ACC112 (cell line): Measurements from ENCODE around the gene GPRC5B.

ENCODE experiments used
- H2AFZ ChIP-seq: fragments of 200-600 bp; sonication (generic); one replicate; pipeline ENCODE4 v1.6.0; 2017; ENCODE audit warnings: antibody characterized with exemption, low read length; ENCODE audit not compliant: unreplicated experiment
- H3K27ac ChIP-seq: fragments of 200-600 bp; sonication (generic); 2 replicates; pipeline ENCODE4 v1.5.1; 2014; ENCODE audit warnings: low read depth, mild to moderate bottlenecking, antibody characterized with exemption, low read length, moderate library complexity
- H3K27me3 ChIP-seq: fragments of 200-600 bp; sonication (generic); 2 replicates; pipeline ENCODE4 v1.6.1; 2014; ENCODE audit warnings: mild to moderate bottlenecking, antibody characterized with exemption, low read length, moderate library complexity, mixed read lengths; ENCODE audit not compliant: insufficient read depth
- H3K36me3 ChIP-seq: fragments of 200-600 bp; sonication (generic); 2 replicates; pipeline ENCODE4 v1.6.1; 2016; ENCODE audit warnings: mild to moderate bottlenecking, antibody characterized with exemption, low read length, moderate library complexity, mixed read lengths; ENCODE audit not compliant: insufficient read depth
- H3K4me1 ChIP-seq: fragments of 200-600 bp; sonication (generic); one replicate; pipeline ENCODE4 v1.6.1; 2016; ENCODE audit warnings: low read length, mixed read lengths; ENCODE audit not compliant: insufficient read depth, unreplicated experiment, control insufficient read depth
- H3K4me3 ChIP-seq: fragments of 200-600 bp; sonication (generic); 2 replicates; pipeline ENCODE4 v1.5.1; 2014; ENCODE audit warnings: mild to moderate bottlenecking, low read depth, low read length
- H3K79me2 ChIP-seq: fragments of 200-600 bp; sonication (generic); one replicate; pipeline ENCODE4 v1.6.0; 2016; ENCODE audit warnings: low read length; ENCODE audit not compliant: control insufficient read depth, unreplicated experiment, insufficient read depth

GPRC5B gene

DNA sequence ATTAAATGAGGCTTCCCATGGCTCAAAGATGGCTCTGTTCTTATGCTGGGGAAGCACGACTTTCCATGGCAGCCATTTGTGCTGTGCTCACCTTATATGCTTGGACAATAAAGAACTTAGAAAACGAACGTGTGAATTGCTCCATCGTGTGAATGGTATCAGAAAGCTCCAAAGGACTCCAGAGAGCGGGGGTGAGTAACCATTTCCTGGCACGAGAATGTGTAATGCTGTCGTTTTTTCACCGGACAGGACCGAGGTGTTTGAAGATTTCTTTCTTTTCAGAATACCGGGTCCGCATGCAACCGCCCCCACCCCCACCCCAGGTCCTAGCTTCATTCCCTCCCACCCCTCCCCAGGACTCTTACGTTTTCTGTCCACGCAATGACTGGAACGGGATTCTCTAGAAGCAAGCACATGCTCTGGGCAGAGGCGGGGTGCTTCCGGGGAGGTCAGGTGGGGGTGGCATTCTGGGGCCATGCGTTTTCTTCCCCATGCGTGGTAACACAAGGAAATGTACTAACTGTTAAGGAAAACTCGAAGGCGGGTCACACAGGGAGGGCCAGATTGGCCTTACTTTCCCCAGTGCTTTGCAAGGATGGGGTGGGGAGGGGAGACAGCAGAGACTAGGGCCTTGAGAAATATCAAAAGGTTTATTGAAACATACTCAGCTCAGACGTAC lies 26.2 kb downstream of the GPRC5B start:
- Histone ChIP-seq H3K36me3 (no peaks in the 10 kb centered on the region), H3K27ac (no peak overlapping the region), H3K79me2 (no peaks in the 10 kb centered on the region), H3K27me3 (no peaks in the 10 kb centered on the region), H3K4me3 (no peak overlapping the region), H2AFZ (no peak overlapping the region), H3K4me1 (no peaks in the 10 kb centered on the region)

DNA sequence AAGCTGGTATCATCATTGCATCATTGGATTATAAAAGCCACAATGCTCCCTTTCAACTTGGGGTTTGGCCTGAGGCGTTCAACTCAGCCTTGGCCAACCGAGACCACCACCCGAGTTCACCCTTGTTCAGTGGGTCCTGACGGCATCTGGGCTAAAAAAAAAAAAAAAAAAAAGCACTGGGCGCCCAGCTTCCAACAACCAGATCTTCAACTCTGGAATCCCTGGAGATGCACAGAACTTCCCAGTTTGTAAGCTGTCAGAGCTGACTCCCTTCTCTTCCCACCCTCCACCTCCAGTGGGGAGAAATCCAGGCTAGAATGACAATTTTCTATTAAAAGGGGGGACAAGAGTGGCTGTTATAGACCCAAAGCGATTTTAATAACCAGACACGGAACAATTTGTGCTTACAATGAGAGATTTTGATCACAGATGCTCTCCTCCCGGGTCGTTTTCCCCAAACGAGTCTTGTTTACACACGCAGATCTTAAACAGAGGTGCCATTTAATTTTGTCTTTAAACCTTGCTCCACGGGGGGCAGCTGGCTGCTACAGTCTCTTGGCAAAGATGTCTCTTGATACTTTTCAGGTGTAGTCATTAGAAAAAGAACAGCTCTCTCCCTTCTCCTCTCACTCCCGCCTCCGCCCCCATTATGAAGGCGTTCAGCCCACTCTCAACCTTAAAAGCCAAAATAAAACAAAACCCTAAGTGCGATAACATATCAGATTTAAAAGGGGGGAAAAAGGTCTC lies 26.9 kb downstream of the GPRC5B start:
- Histone ChIP-seq H3K27me3 (no peaks in the 10 kb centered on the region), H3K79me2 (no peaks in the 10 kb centered on the region), H3K4me3 (no peak overlapping the region), H3K4me1 (no peaks in the 10 kb centered on the region), H3K27ac (no peak overlapping the region), H2AFZ (no peak overlapping the region), H3K36me3 (no peaks in the 10 kb centered on the region)

DNA sequence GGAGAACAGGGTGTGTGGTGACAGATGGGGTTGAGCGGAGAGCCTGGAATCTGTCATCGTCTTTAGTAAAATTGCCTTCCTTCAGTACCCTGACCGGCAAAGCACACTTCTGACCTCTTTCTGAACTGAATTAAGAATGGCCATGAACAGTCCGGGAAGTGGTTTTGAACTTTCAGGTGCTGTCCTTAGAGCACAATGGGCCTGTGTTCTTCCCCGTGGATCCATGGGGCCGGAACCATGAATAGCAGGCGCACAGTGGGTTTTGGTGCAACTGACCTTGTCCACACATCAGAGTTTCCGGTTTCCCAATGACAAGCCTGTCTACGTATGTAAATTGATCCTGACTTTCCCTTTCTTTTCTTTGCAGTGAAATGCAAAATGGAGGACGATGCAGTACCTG lies 28.5 kb downstream of the GPRC5B start:
- no peak overlapping the region for H3K27ac ChIP-seq
- no peaks in the 10 kb centered on the region for H3K4me1 ChIP-seq
- no peaks in the 10 kb centered on the region for H3K36me3 ChIP-seq

DNA sequence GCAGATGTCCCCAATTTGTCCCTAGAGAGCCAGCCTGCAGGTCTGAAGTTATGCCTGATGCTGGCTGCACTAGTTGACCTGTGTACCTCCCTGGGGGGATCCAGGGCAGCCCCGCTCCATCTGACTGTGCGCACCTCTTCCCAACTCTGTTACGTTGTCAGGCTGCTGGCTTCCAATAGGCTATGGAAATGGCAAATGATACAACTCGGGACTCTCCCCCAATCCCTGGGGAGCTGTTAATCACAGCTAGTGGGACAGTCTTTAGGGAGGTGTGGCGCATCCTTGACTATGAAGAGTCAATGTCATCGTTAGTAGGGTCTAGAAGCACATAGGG lies 30.1 kb downstream of the GPRC5B start:
- no peaks in the 10 kb centered on the region for H3K27me3 ChIP-seq
- H3K36me3 ChIP-seq, result no peaks in the 10 kb centered on the region
- H3K27ac ChIP-seq, result no peak overlapping the region
- H3K4me3 ChIP-seq, result no peak overlapping the region
- H3K79me2 ChIP-seq, result no peaks in the 10 kb centered on the region
- H3K4me1 ChIP-seq, result no peaks in the 10 kb centered on the region
- H2AFZ ChIP-seq, result no peak overlapping the region

More for the DNA sequence above, 28.5 kb downstream of the GPRC5B start:
- no peak overlapping the region for H3K4me3 ChIP-seq
- H2AFZ ChIP-seq, result no peak overlapping the region
- no peaks in the 10 kb centered on the region for H3K27me3 ChIP-seq
- no peaks in the 10 kb centered on the region for H3K79me2 ChIP-seq

DNA sequence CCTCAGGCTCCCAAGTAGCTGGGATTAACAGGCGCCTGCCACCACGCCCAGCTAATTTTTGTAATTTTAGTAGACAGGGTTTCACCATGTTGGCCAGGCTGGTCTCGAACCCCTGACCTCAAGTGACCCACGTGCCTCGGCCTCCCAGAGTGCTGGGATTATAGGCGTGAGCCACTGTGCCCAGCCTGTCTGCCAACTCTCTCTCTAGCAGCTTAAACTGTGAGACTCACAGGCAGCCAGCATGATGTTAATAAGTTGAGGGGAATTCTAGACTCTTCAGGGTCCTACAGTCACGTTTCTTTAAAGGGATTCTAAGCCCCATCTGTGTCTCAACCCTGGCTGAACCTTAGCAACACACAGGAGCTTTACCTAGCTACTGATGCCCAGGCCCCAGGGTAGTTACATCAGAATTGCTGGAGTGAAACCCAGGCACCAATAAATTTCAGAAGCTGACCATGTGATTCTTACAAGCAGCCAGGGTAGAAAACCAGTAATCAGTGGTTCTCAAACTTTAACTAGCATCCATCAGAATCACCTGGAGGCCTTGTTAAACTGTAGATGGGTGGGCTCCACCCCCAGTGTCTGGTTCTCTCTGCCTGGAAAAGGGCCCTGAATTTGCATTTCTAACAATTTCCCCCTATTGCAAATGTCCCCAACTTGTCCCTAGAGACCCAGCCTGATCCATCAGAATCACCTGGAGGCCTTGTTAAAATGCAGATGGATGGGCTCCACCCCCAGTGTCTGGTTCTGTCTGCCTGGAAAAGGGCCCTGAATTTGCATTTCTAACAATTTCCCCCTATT lies 30.7 kb downstream of the GPRC5B start:
- Histone ChIP-seq H3K4me1 (no peaks in the 10 kb centered on the region), H2AFZ (no peak overlapping the region), H3K79me2 (no peaks in the 10 kb centered on the region), H3K27ac (no peak overlapping the region), H3K4me3 (no peak overlapping the region), H3K36me3 (no peaks in the 10 kb centered on the region), H3K27me3 (no peaks in the 10 kb centered on the region)

DNA sequence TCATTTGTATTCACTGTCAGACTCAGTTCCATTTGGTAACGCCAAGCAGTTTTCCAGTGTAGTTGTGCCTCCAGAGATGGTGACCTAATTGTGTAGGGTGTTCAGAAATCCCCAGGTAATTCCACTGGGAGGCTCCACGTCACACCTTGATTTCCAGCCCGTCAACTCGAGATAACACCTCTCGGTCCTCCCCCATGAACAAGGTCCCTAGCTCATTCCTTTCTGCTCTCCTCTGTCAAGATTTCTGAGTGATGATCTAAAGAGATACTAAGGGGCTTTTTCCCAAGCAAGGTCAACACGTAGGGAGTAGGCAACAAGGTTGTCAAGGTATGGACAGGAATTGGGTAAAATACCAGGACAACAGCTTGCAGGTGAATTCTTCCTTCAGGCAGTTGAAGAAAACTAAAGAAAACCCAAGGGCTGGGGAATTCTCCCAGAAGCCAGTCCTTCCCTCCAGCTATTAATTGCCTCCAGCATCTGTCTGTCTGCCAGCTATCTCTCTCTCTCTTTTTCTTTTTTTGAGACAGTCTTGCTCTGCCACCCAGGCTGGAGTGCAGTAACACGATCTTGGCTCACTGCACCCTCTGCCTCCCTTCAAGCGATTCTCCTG lies 31.4 kb downstream of the GPRC5B start:
- Histone ChIP-seq H3K36me3 (no peaks in the 10 kb centered on the region), H3K4me1 (no peaks in the 10 kb centered on the region), H3K27ac (no peak overlapping the region), H3K27me3 (no peaks in the 10 kb centered on the region), H3K79me2 (no peaks in the 10 kb centered on the region), H2AFZ (no peak overlapping the region), H3K4me3 (no peak overlapping the region)

DNA sequence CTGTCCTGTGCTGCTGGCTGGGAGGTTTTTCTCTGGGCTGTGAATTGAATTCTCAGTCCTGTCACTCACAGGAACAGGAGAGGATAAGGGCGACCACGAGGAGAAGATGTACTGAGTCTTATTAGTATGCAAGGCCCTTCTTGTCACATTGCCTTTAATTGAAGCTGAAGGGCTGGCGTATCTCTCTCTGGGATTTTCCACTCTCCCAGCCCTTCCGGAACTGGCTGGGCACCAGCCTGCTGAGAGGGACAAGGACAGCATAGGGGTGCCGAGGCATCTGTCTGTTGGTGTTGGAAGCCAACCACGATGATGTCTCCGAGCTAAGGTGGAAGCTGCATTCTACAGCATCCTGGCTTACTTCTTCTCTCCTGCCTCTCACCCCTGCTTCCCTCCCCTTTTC lies 33.2 kb downstream of the GPRC5B start:
- no peak overlapping the region for H3K27ac ChIP-seq
- H3K79me2 ChIP-seq, result no peaks in the 10 kb centered on the region
- H3K4me3 ChIP-seq, result no peak overlapping the region
- no peak overlapping the region for H2AFZ ChIP-seq
- no peaks in the 10 kb centered on the region for H3K36me3 ChIP-seq
- no peaks in the 10 kb centered on the region for H3K27me3 ChIP-seq
- no peaks in the 10 kb centered on the region for H3K4me1 ChIP-seq

DNA sequence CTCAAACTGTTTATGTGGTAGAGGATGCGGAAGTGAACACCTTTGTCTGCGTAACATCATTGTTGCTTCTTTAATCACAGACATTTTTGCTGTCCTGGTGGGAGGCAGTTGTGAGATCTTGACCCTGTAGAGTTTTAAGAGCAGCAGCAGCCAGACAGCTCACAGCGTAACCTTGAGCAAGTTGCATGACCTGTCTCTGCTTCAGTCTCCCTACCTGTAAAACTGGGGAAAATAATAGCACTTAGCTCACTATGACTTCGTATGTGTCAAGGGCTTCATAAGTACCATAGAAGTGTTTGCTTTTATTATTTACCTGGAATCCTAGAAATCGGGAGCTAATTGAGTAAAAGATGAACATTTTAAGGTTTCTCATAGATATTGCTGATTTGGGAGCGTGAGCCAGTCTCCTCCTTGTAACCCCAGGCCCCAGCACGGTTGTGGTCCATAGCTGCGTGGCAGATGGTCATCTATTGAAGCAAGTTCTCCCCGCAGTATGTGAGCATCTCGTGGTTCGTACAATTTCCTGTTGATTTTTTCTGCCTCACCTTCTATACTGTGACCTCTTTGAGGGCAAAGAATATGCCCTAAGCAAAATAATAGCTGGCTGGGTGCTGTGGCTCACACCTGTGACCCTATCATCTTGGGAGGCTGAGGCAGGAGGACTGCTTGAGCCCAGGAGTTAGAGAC lies 34.4 kb downstream of the GPRC5B start:
- no peaks in the 10 kb centered on the region for H3K79me2 ChIP-seq
- no peak overlapping the region for H2AFZ ChIP-seq
- peaks cover 1% of the 10 kb centered on the region for H3K4me1 ChIP-seq
- no peak overlapping the region for H3K27ac ChIP-seq
- H3K4me3 ChIP-seq, result no peak overlapping the region
- H3K27me3 ChIP-seq, result no peaks in the 10 kb centered on the region
- no peaks in the 10 kb centered on the region for H3K36me3 ChIP-seq

DNA sequence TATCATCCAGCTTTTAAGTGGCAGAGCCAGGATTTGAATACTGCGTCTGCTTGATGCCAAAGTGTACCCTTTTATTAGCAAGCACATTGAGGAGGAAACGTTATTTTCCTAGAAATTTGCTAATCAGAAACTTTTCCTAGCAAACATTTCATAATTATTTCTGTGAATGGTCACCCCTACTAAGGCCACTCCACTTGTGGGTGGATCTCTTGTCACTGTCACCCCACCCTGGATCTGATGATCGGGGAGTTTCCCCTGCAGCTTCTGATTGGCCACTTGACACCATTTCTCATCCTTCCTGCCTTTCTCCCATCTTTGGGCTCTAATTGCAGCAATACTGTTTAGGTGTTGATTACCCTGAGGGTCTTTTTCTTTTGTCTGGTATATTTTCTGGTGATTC lies 35.9 kb downstream of the GPRC5B start:
- Histone ChIP-seq H3K79me2 (no peaks in the 10 kb centered on the region), H3K4me3 (no peak overlapping the region), H2AFZ (no peak overlapping the region), H3K27me3 (no peaks in the 10 kb centered on the region), H3K4me1 (peaks cover 8% of the 10 kb centered on the region), H3K36me3 (no peaks in the 10 kb centered on the region), H3K27ac (no peak overlapping the region)

DNA sequence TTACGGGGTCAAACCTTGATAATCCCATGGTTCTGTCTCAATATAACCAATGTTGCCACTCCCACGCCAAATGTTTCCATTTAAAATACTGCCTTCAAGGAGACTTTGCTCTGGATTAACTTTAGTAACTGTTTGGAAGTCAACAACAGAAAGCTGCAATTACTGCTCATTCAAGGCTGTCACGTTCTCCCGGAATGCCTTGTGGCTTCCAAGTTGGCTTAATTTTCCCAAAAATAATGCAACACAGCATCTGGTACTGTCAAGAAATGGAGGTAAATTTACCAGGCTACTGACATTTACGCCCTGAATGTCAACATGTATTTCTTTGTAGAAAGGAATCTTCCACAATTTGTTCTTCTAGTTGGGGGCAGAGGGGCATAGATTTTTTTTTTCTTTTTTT lies 38.2 kb downstream of the GPRC5B start:
- Histone ChIP-seq H3K79me2 (no peaks in the 10 kb centered on the region), H3K36me3 (0 out of 2 replicates have a peak, but pooled peaks cover 2% of the 10 kb centered on the region), H3K27ac (no peak overlapping the region), H2AFZ (no peak overlapping the region), H3K27me3 (no peaks in the 10 kb centered on the region), H3K4me1 (peaks cover 8% of the 10 kb centered on the region), H3K4me3 (no peak overlapping the region)
